ENCODE measurements around the gene PTH1R. TPM values are rescaled to one million over a fixed set of nuclear protein-coding genes. Genes with fewer than 3 reads are reported as not detected.

The PTH1R gene
- total RNA-seq, 1 donor from 2014 or later = 0.29 TPM

GRCh38 chr3:46846624-46847542 is 30.6 kb upstream of the PTH1R start:
- no peak for TF ChIP-seq CTCF (IDR thresholded peaks at IDR 0.05; ENCODE audit: partially characterized antibody, unreplicated experiment)
- H3K9me3 Mint-ChIP-seq (ENCODE audit: unreplicated experiment) = peaks cover 1% of the 10 kb centered on the region
- H3K36me3 Mint-ChIP-seq (ENCODE audit: unreplicated experiment) = peaks cover 4% of the 10 kb centered on the region
- no peaks in the 10 kb centered on the region for H3K4me1 Mint-ChIP-seq (ENCODE audit: low read depth, unreplicated experiment)
- H3K27ac Mint-ChIP-seq (ENCODE audit: unreplicated experiment) = no peak overlapping the region
- H3K27me3 Mint-ChIP-seq (ENCODE audit: unreplicated experiment) = peaks cover 2% of the 10 kb centered on the region
- no peak for DNase-seq
- no peak overlapping the region for H3K4me3 Mint-ChIP-seq (ENCODE audit: unreplicated experiment)

- Mint-ChIP-seq H3K27me3 (ENCODE audit: unreplicated experiment) (peaks cover 2% of the 10 kb centered on the region), H3K4me3 (ENCODE audit: unreplicated experiment) (no peak overlapping the region)
Observed at GRCh38 chr3:46847744-46848143, 29.8 kb upstream of the PTH1R start.

GRCh38 chr3:46848271-46849044 is 29.1 kb upstream of the PTH1R start:
- peaks cover 1% of the 10 kb centered on the region for H3K9me3 Mint-ChIP-seq (ENCODE audit: unreplicated experiment)
- H3K36me3 Mint-ChIP-seq (ENCODE audit: unreplicated experiment) = peaks cover 4% of the 10 kb centered on the region
- DNase-seq = peak; percentile 31
- no peaks in the 10 kb centered on the region for H3K4me1 Mint-ChIP-seq (ENCODE audit: low read depth, unreplicated experiment)
- peak; percentile 37 for TF ChIP-seq CTCF (IDR thresholded peaks at IDR 0.05; ENCODE audit: partially characterized antibody, unreplicated experiment)
- H3K27ac Mint-ChIP-seq (ENCODE audit: unreplicated experiment) = no peak overlapping the region
- H3K4me3 Mint-ChIP-seq (ENCODE audit: unreplicated experiment) = no peak overlapping the region
- peaks cover 2% of the 10 kb centered on the region for H3K27me3 Mint-ChIP-seq (ENCODE audit: unreplicated experiment)

More at GRCh38 chr3:46847744-46848143, 29.8 kb upstream of the PTH1R start:
- Mint-ChIP-seq H3K4me1 (ENCODE audit: low read depth, unreplicated experiment) (no peaks in the 10 kb centered on the region), H3K9me3 (ENCODE audit: unreplicated experiment) (peaks cover 1% of the 10 kb centered on the region), H3K36me3 (ENCODE audit: unreplicated experiment) (peaks cover 4% of the 10 kb centered on the region), H3K27ac (ENCODE audit: unreplicated experiment) (no peak overlapping the region)
- no peak for TF ChIP-seq CTCF (IDR thresholded peaks at IDR 0.05; ENCODE audit: partially characterized antibody, unreplicated experiment)
- no peak for DNase-seq

- no peaks in the 10 kb centered on the region for H3K36me3 Mint-ChIP-seq (ENCODE audit: unreplicated experiment)
- no peak overlapping the region for H3K27ac Mint-ChIP-seq (ENCODE audit: unreplicated experiment)
- H3K27me3 Mint-ChIP-seq (ENCODE audit: unreplicated experiment) = peaks cover 2% of the 10 kb centered on the region
- DNase-seq = peak; percentile 6
- no peak overlapping the region for H3K4me3 Mint-ChIP-seq (ENCODE audit: unreplicated experiment)
- no peaks in the 10 kb centered on the region for H3K4me1 Mint-ChIP-seq (ENCODE audit: low read depth, unreplicated experiment)
- peaks cover 1% of the 10 kb centered on the region for H3K9me3 Mint-ChIP-seq (ENCODE audit: unreplicated experiment)
- TF ChIP-seq CTCF (IDR thresholded peaks at IDR 0.05; ENCODE audit: partially characterized antibody, unreplicated experiment) = no peak
Observed at GRCh38 chr3:46849045-46849631, 28.4 kb upstream of the PTH1R start.
